Aorta (tissue), 5 donors: Measurements from ENCODE around the gene PEX7. TPM values are rescaled to one million over a fixed set of nuclear protein-coding genes. Genes with fewer than 3 reads are reported as not detected.
"Not testable (repeated sequence)": the region's sequence is repeated elsewhere in the genome, so short reads cannot be mapped to it uniquely, and the experiment has no call there.

ENCODE experiments used
- ATAC-seq: fragments of 200-7000 bp; cut with Tn5 transposase; one replicate; pipeline ENCODE4 v1.9.1; 2022; ENCODE audit warnings: moderate library complexity; ENCODE audit not compliant: low FRiP score
- DNase-seq, 2 donors: peaks; one replicate each; pipeline ENCODE4 v3.0.0-alpha.2; 2020
- H3K27ac ChIP-seq, 2 donors: one replicate each; pipeline ENCODE4 v1.5.1; 2013; ENCODE audit warnings: low read length in 2 of 2, mild to moderate bottlenecking in 2 of 2, moderate library complexity in 2 of 2, control low read depth in 1 of 2, inconsistent platforms in 1 of 2, low read depth in 1 of 2
- H3K27me3 ChIP-seq, 2 donors: one replicate each; pipeline ENCODE4 v1.6.1; 2013; ENCODE audit warnings: control low read depth in 1 of 2, low read length in 1 of 2, mild to moderate bottlenecking in 1 of 2, moderate library complexity in 1 of 2; ENCODE audit not compliant: insufficient read depth in 2 of 2, control insufficient read depth in 1 of 2
- H3K36me3 ChIP-seq, 2 donors: one replicate each; pipeline ENCODE4 v1.6.1; 2013; ENCODE audit warnings: control low read depth in 1 of 2, low read length in 1 of 2, mild to moderate bottlenecking in 1 of 2; ENCODE audit not compliant: insufficient read depth in 2 of 2, control insufficient read depth in 1 of 2
- H3K4me1 ChIP-seq, 2 donors: one replicate each; pipeline ENCODE4 v1.6.1; 2013; ENCODE audit warnings: low read length in 2 of 2, control low read depth in 1 of 2, mild to moderate bottlenecking in 1 of 2, moderate library complexity in 1 of 2; ENCODE audit not compliant: insufficient read depth in 2 of 2, control insufficient read depth in 1 of 2
- H3K4me3 ChIP-seq, 2 donors: one replicate each; pipeline ENCODE4 v1.5.1; 2013; ENCODE audit warnings: low read length in 2 of 2, control low read depth in 1 of 2, mild to moderate bottlenecking in 1 of 2
- H3K9me3 ChIP-seq: one replicate; pipeline ENCODE4 v1.6.1; 2013; ENCODE audit warnings: mild to moderate bottlenecking, low read length; ENCODE audit not compliant: control insufficient read depth
- WGBS, 2 donors: extraction: QIAGEN DNeasy Blood & Tissue Kit; methylation state at CpG; one replicate each; pipeline ENCODE4 v1.1.7; 2013; 5-methylcytosine and 5-hydroxymethylcytosine counted together
- intact Hi-C, 2 donors: fragments of 100-400 bp; cut with DNase I; formaldehyde crosslinking; loops; one replicate each; pipeline versions ENCODE4 v1.14.2 to v1.15.0; 2022
- polyA plus RNA-seq, 2 donors: library from polyadenylated mRNA; stranded (reverse); fragments of 200-250 nt; gene quantifications; one replicate each; pipeline ENCODE4 v1.2.3, GENCODE V29; 2013
- total RNA-seq, 2 donors: library from RNA; stranded (reverse); fragmentation: NEBNext Ultra II Directional; extraction: Animal tissue kit (Norgen Biotek cat#: 25700); gene quantifications; one replicate each; pipeline ENCODE4 v1.2.1, GENCODE V29; 2021
- donor health status: healthy with polysubstance abuse.
- donor health status: Bipolar disorder and iron deficiency.
- donor health status: DM: no; HTN: no; CAD: no.
- donor health status: DM: no; HTN: no; CAD: no.
- donor health status: DM: yes; HTN: yes; CAD: no.

The PEX7 gene
- total and polyA plus RNA-seq, 4 donors, result 4.2 to 5.8 (median 5.2) TPM

- Histone ChIP-seq H3K27me3 (no peaks in the 10 kb centered on the region), H3K27ac (no peak overlapping the region), H3K4me1 (no peaks in the 10 kb centered on the region), H3K4me3 (no peak overlapping the region), H3K36me3 (no peaks in the 10 kb centered on the region), H3K9me3 (no peaks in the 10 kb centered on the region)
- WGBS, 2 donors, result 85 to 87% methylated on average over 3 of the region's 3 CpGs
- ATAC-seq (no peak), DNase-seq (no peak)
- intact Hi-C loops, result no loop called here
Measured at GRCh38 chr6:136927292-136927691, 104.9 kb downstream of the PEX7 start.

DNA sequence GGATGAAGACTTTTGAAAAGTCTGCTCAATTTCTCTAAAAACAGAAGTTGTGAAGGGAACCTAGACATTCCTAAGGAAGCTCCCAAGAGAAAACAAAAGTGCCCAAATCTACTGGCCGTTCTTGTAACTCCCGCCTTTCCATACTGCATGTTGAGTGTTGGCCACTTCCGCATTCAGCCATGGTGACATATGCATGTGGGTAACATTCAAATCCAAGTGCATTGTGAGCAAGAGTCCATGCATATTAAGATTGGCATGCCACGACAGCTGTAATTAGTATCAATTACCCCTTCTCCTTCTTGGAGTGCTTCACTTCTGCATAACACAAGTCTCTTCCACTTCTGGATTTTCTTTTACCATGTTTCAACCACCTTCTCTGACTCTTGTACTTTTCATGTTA, 108.1 kb downstream of the PEX7 start:
- no peaks in the 10 kb centered on the region for H3K36me3 ChIP-seq
- ATAC-seq (no peak), DNase-seq (no peak)
- no peaks in the 10 kb centered on the region for H3K9me3 ChIP-seq
- H3K27me3 ChIP-seq, result no peaks in the 10 kb centered on the region
- H3K4me3 ChIP-seq, result no peak overlapping the region
- H3K4me1 ChIP-seq, result no peaks in the 10 kb centered on the region
- no peak overlapping the region for H3K27ac ChIP-seq
- intact Hi-C loops, result no loop called here
- WGBS, 2 donors, result 81 to 85% methylated on average over 4 of the region's 4 CpGs

DNA sequence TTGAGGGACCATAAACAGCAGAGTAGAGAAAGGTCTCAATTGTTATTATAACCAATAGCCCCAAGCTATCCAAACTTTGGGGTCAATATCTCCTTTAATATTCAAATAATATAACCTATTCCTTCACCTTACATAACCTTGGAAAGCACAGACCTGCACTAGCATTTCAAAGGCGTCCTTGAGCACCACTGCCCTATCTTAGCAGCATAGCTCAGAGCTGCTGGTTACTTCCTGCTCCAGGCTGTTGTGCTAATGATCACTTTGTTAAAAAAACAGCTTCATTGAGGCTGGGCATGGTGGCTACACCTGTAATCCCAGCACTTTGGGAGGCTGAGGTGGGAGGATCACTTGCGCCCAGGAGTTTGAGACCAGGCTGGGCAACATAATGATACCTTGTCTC, 110.2 kb downstream of the PEX7 start:
- no peak overlapping the region for H3K4me3 ChIP-seq

DNA sequence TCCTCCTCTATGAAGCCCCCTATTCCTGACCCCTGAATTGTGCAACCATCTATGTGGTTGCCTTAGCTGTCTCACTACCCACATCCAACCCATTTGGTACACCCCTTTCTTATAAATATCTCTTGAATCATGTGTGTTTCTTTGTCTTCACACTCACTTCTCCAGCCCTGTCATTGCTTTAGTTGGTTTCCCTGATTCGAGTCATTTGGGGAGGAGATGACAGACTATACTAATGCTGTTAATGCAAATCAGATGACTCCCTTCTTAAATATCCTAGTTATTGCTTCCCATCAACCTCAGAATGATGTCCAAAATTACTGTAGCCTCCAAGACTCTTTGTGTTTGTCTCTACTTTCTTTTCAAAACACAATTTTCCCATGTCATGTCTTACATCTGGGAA, 122.7 kb downstream of the PEX7 start:
- H3K4me1 ChIP-seq, result no peaks in the 10 kb centered on the region
- H3K36me3 ChIP-seq, result no peaks in the 10 kb centered on the region
- H3K27ac ChIP-seq, result no peak overlapping the region
- H3K4me3 ChIP-seq, result no peak overlapping the region
- intact Hi-C loops, result no loop called here
- peaks cover 0 to 2% of the 10 kb centered on the region in 2 donors for H3K27me3 ChIP-seq
- H3K9me3 ChIP-seq, result no peaks in the 10 kb centered on the region
- no peak for ATAC-seq
- WGBS, 2 donors, result 76 to 79% methylated on average over 1 of the region's 1 CpG
- no peak for DNase-seq

More for the DNA sequence above, 110.2 kb downstream of the PEX7 start:
- DNase-seq, result no peak
- Histone ChIP-seq H3K36me3 (no peaks in the 10 kb centered on the region), H3K27me3 (no peaks in the 10 kb centered on the region), H3K27ac (no peak overlapping the region), H3K9me3 (peaks cover 2% of the 10 kb centered on the region), H3K4me1 (no peaks in the 10 kb centered on the region)
- no peak for ATAC-seq
- 91 to 93% methylated on average over 2 of the region's 2 CpGs for WGBS, 2 donors
- intact Hi-C loops, result no loop called here

DNA sequence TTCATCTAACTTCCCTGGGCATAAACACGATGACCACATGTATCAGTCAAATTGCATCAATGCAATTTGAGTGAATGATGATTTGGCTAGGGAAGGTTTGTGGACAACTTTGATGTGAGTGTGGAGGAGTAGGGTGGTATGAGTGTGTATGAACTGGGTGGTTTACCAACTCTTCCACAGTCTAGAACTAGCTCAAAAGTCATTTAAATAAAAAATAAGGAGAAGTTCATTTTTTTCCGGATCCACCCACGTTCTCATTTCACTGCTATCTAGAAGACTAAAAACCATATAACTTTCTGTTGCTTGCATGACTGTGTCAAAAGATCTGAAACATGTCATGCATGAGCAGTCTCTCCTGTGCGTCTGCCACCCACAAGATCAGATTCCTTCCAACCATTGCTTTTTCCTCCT, 123.3 kb downstream of the PEX7 start:
- H3K4me3 ChIP-seq, result no peak overlapping the region
- DNase-seq, result no peak
- peaks cover 0 to 2% of the 10 kb centered on the region in 2 donors for H3K27me3 ChIP-seq
- H3K4me1 ChIP-seq, result no peaks in the 10 kb centered on the region
- ATAC-seq, result no peak
- H3K27ac ChIP-seq, result no peak overlapping the region
- H3K36me3 ChIP-seq, result no peaks in the 10 kb centered on the region
- intact Hi-C loops, result no loop called here
- WGBS, 2 donors, result 70 to 79% methylated on average over 4 of the region's 4 CpGs
- no peaks in the 10 kb centered on the region for H3K9me3 ChIP-seq

- ATAC-seq, result no peak
- WGBS, 2 donors, result 44 to 47% methylated on average over 9 of the region's 9 CpGs
- intact Hi-C loops, result no loop called here
- DNase-seq, result no peak
- Histone ChIP-seq H3K36me3 (no peaks in the 10 kb centered on the region), H3K27me3 (peaks cover 0 to 2% of the 10 kb centered on the region in 2 donors), H3K27ac (no peak overlapping the region), H3K4me3 (no peak overlapping the region), H3K4me1 (no peaks in the 10 kb centered on the region), H3K9me3 (no peaks in the 10 kb centered on the region)
Measured at GRCh38 chr6:136947037-136947436, 124.6 kb downstream of the PEX7 start.

DNA sequence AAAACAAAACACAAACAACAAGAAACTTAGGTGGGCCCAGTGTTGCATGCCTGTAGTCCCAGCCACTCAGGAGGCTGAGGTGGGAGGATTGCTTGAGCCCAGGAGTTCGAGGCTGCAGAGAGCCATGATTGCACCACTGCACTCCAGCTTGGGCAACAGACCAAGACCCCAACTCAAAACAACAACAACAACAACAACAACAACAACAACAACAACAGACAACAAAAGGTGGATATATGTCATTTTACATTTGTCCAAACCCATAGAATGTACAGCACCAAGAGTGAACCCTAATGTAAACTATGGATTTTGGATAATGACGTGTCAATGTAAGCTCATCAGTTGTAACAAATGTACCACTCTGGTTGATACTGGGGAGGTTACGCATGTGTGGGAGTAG, 127.6 kb downstream of the PEX7 start:
- H3K27me3 ChIP-seq, H3K9me3 ChIP-seq, H3K27ac ChIP-seq, H3K4me3 ChIP-seq, H3K36me3 ChIP-seq, DNase-seq, H3K4me1 ChIP-seq, intact Hi-C loops, ATAC-seq: not testable (repeated sequence)
- WGBS, 2 donors, result 91 to 96% methylated on average over 3 of the region's 3 CpGs

GRCh38 chr6:136950436-136951126, 128.2 kb downstream of the PEX7 start:
- no peaks in the 10 kb centered on the region for H3K4me1 ChIP-seq
- 67 to 81% methylated on average over 4 of the region's 4 CpGs for WGBS, 2 donors
- no peaks in the 10 kb centered on the region for H3K9me3 ChIP-seq
- no peaks in the 10 kb centered on the region for H3K27me3 ChIP-seq
- no peaks in the 10 kb centered on the region for H3K36me3 ChIP-seq
- intact Hi-C loops, result no loop called here
- no peak overlapping the region for H3K27ac ChIP-seq
- H3K4me3 ChIP-seq, result no peak overlapping the region
- DNase-seq, result no peak
- no peak for ATAC-seq

DNA sequence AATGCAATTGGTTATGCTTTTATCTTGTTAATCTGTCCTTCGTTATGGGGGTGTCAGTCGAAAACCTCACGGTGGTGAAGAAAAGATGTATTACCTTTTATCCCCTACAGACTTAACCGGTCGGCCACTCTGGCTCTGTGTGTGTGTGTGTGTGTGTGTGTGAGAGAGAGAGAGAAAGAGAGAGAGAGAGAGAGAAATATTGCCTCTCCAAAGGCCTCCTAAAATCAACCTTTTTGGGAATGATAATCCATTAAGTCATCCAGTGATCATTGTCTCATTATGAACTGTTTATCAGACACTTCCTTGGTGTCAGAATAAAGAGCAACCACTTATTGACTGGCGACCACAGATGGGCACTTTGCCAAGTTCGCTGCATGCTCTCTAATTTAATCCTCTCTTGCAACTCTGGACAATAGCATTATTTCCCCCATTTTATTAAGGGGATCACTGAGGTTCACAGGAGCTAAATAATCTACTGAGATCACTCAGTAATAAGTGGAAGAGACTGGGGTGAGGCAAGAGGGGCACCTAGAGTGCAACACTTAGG, 130.4 kb downstream of the PEX7 start:
- DNase-seq, result no peak
- H3K9me3 ChIP-seq, result no peaks in the 10 kb centered on the region
- H3K27ac ChIP-seq, result no peak overlapping the region
- H3K4me1 ChIP-seq, result no peaks in the 10 kb centered on the region
- intact Hi-C loops, result no loop called here
- H3K4me3 ChIP-seq, result no peak overlapping the region
- no peaks in the 10 kb centered on the region for H3K36me3 ChIP-seq
- ATAC-seq, result no peak
- no peaks in the 10 kb centered on the region for H3K27me3 ChIP-seq
- WGBS, 2 donors, result 48 to 50% methylated on average over 7 of the region's 7 CpGs
